NCI-H1930 (cell line): Measurements from ENCODE around the gene ANGPT4.
"Not testable (repeated sequence)": the region's sequence is repeated elsewhere in the genome, so short reads cannot be mapped to it uniquely, and the experiment has no call there.

Source experiments
- DNase-seq, 2 experiments: peaks; one replicate each; lab custom pipeline; 2025; lab: John Stamatoyannopoulos, UW

Gene ANGPT4

DNA sequence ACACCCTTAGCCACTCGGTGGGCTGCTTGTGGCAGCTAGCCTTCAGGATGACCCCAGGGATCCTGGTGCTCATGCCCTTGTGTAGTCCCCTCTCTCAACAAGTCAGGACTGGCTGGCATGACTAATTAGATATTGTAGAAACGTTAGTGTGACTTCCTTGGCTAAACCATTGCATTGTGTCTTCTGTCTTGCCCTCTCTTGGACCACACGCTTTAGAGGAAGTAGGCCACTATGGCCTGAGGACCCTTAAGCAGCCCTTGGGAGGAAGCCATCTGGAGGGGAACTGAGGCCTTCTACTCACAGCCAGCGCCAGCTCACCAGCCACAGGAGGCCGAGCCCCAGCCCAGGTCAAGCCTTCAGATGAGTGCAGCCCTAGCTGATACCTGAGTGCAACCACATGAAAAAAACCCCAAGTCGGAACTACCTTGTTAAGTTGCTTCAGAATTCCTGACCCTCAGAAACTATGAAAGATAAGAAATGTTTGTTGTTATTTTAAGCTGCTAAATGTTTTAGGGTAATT, 10.1 kb downstream of the ANGPT4 start:
- DNase-seq, result no peak

DNA sequence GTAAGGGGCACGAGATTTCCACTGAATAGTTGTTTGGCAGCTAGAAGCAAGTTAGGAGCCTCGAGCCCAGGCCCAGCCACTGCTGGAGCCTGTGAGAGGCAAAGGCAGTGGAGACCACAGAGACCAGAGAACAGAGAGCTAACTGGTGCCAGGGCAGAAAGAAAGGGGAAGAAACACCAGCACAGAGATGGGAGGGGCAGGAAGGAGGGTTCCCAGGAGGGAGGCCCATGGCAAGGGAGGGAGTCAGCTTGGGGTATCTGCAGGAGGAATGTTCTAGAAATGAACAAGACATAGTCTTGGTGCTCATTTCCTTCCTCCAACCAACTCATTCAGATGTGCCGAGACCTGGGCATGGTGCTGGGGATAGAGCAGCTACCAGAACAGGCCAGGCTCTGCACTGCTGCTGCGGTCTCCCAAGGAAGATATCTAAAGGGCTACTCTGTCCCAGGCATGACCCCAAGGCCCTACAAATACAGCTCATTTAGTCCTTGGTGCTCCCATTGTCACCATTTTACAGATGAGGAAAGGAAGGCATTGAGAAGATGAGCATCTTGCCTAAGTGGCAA, 10.7 kb downstream of the ANGPT4 start:
- DNase-seq, result no peak

DNA sequence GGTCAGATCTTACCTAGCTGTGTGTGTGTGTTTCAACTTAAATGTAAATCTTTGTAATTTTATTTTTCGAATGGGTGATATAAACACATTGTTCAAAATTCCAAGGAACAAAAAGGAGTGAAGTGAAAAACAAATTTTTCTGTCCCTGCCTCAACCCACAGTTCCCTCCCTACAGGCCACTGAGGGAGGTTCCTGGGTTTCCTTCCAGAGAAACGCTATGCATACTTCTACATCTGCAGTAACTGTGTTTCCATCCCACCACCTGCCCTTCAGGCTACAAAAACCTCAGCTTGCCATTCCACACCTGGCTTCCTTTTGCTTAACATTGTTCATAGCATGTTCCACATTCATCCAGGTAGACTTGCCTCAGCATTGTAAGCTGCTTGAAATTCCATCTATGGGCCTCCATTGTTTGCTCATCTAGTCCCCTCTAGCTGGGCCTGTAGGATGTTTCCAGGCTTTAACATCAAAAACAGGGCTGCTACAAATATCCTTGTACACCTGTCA, 12.0 kb downstream of the ANGPT4 start:
- no peak for DNase-seq

GRCh38 chr20:897436-897835, 18.7 kb downstream of the ANGPT4 start:
- not testable (repeated sequence) for DNase-seq

GRCh38 chr20:896501-897025, 19.6 kb downstream of the ANGPT4 start:
- no peak for DNase-seq

- DNase-seq, result not testable (repeated sequence)
Measured at GRCh38 chr20:892371-892770, 23.8 kb downstream of the ANGPT4 start.

DNA sequence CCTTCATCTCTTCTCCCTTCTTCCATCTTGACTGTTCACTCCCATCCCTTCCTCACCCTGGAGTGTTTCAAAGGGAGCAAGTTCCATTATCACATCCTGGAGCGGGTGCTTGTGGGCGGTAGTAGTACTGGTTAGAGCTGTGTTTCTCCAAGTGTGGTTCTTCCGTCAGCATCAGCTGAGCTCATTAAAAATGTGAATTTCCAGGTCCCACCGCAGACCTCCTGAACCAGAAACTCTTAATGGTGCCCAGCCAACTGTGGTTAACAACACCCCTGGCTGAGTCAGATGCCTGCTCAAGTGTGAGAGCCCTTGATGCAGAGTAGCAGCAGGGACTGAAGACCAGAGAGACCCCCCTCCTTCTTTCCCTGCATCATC, 24.4 kb downstream of the ANGPT4 start:
- DNase-seq, result no peak

DNA sequence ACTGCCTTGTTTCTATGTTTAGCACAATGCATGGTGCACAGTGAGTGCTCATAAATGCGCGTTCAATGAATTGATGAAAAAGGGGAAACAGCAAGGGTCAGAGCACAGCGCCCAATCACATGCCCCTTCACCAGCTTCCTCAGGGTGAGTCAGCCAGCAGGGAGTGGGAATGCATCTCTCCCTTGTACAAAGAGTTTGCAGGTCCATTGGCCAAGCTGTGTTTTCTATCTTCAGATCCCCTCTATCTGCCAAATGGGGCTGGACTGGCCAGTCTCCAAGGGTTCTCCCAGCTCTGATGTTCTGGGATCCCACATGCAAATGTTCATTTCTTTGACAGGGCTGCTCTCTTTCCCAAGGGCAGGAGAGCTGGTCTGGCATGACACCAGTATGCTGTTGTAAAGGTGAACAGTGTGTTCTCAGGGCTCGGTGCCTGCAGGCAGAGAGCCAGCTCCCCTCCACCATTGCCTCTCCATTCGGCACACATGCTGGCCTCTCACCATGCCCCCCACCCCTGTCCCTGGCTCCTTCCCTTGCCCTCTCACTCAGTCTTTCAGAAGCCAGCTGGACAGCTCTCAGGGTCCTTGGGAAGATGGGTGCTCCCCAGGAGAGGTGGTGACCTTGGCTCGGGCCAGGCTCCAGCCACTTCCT, 25.0 kb downstream of the ANGPT4 start:
- no peak for DNase-seq

- no peak for DNase-seq
Measured at GRCh38 chr20:890666-891057, 25.5 kb downstream of the ANGPT4 start.

DNA sequence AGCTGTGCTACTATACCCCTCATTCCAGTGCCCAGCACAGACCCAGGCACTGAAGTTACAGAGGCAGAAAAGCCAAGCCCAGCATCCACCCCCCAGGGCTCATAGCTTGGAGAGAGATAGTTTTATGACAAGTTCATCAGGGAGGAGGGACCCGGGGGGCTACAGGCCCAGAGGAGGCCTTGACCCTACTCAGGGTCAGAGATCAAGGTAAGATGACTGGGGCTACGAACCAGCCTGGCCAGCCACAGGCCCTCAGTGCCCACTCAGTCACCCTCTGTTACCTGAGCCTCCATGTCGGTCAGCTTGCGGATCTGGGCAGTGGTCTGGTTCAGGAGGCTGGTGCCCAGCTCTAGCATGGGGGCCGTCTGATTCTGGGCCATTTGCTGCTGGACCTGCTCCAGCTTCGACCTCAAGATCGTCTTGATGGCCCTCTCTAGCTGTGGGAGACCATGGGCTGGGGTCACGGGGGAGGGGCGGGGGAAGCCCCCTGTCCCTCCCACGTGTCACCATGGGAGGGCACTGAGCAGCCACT, 26.1 kb downstream of the ANGPT4 start:
- DNase-seq, result no peak

- no peak for DNase-seq
Measured at GRCh38 chr20:889106-889505, 27.0 kb downstream of the ANGPT4 start.

GRCh38 chr20:888057-888456, 28.1 kb downstream of the ANGPT4 start:
- DNase-seq, result no peak

- DNase-seq, result no peak
Measured at GRCh38 chr20:887137-887536, 29.0 kb downstream of the ANGPT4 start.

DNA sequence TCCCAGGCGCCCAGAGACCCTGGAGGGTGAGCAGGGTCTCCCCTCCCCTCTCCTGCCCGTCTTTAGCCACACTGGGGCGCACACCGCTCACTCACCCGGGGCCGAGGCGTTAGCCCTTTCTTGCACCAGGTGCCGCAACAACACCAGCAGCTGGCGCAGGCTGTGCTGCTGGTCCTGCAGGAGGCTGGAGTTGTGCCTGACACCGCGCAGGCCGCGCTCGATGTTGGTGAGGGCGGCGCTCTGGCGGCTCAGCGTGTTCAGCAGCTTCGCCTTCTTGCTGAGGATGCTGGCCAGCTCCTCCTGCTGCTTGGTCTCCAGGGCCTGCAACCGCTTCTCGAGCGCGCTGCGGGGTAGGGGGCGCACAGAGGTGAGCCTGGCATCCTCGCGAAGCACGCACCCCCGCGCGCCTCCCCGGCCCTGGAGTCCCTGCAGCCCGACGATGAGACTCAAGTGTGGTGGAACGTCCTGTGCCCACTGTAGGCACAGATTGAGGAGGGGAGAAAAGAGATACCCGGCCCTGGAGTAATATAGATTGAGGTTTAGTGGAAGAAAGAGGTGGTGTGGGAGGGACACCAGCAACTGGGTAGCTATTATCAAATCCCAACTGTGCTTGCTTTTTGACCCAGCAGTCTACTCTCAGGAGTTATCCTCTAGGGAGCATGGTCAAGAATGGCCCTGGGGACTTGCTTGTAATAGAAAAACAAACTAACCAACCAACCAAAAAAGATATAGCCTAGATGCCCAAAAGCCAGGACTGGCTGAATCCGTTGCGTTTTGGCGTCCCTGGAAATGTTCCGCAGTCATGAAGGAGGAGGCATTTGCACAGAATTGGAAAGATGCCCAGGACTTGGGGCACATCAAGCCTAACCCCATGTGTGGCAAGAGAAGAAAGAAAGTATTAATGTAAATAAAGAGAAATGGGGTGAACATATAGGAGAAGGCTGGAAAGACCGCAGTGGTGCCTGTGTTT, 30.9 kb downstream of the ANGPT4 start:
- DNase-seq, result no peak

DNA sequence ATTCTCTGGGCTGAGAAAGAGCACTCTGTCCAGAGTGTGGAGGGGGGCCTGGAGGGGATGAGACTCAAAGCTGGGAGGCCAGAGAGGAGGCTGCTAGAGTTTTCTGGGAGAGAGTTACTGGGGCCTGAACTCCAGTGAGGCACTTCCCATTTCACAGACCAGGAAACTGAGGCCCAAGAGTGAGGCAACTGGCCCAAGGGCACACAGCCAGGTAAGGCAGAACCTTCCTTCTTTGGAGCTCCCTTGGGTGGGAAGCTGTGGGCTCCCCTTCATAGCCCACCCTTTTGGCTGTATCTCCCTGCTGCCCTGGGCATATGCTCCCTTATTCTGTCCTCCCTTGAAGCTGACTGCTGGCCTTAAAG, 34.4 kb downstream of the ANGPT4 start:
- DNase-seq, result no peak

GRCh38 chr20:881051-881782, 34.9 kb downstream of the ANGPT4 start:
- DNase-seq, result no peak

- no peak for DNase-seq
Measured at GRCh38 chr20:879626-880025, 36.5 kb downstream of the ANGPT4 start.

DNA sequence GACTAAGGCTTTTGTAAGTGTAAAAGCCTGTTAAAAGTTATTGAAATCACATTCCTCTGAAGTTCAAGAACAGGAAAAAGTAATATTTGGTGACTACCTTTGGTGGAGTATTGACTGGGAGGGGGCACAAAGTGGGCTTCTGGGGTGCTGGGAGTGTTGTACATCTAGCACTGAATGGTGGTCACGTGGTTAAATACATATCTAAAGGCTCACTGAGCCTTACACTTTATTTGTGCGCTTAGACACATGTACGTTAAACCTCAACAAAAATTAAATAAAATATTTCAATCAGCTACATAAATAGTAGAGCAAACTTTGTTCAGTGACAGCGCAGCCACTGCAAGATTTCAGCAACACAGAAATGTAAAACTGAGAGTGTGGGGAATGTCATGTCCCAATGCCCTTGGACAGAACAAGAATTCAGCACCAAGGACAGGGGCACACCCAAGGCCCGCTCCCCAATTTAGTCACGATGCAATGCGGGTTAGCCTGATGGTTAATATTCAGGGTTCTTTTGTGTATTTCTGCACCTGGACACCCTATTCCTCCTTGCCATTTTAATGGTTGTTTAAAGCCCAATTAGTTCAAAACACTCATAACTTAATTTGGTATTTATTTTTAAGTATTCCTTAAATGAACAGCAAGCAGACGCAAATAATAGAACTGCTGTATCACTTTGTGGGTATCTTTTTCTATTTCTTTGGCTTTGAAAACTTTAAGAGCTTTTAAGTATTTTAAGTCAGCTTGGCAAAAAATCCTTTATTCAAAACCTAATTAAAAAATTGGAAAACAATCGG, 37.4 kb downstream of the ANGPT4 start:
- DNase-seq, result no peak

GRCh38 chr20:877814-878213, 38.3 kb downstream of the ANGPT4 start:
- no peak for DNase-seq

DNA sequence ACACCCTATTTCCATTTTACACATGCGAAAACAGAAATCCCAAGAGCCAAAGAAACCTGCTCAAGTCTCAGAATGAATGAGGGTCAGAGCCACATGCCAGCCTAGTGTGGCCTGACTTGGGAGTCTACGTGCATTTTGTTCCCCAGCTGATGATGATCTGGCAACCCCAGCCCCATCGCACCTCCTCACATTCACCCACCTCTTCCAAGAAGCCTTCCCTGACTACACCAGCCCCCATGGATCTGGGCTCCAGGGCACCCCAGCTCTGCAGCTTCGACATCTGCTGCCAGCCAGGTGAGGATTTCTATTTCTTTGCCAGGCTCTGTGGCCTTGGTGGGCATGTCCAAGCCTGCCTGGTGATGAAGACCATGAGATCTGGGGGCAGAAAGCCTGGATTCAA, 41.0 kb downstream of the ANGPT4 start:
- DNase-seq, result no peak
